ENCODE data around the gene ALK.
A peak's percentile ranks its signal among the peaks of the same experiment; 100 is the strongest.

ALK gene

DNA sequence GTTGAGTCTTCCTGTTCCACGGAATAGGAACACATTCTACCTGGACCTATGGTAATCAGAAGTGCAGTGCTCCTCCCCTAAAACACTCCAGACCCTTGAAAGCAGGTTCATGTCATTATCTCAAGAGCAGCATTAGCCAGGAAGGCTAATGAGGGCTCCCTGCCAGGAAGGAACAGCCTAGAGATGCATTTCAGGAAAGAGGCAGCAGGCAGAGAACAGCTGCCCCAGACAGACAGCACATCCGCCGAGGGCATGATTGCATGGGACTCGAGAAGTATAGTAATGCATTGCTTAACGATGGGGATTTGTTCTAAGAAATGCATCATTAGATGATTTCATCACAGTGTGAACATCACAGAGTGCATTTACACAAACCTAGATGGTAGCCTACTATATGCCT is 171.5 kb downstream of the ALK start:
- peak; percentile 37 to 83 for DNase-seq

DNA sequence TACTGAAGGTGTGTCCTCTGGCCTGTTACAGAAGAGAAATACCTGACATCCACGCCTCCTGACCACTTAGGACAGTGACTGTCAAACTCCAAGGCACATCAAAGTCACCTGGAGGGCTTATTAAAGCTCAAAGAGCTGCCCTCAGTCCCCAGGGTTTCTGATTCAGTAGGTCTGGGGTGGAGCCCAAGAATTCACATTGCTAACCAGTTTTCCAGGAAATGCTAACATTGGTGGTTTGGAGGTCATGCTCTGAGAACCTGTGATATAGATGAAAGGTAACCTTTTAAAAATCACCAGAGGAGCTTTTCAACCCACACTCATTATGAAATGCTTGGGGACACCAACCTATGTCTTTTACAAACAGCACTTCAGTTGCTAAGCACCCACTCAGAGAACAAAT is 172.3 kb downstream of the ALK start:
- DNase-seq: no peak

DNA sequence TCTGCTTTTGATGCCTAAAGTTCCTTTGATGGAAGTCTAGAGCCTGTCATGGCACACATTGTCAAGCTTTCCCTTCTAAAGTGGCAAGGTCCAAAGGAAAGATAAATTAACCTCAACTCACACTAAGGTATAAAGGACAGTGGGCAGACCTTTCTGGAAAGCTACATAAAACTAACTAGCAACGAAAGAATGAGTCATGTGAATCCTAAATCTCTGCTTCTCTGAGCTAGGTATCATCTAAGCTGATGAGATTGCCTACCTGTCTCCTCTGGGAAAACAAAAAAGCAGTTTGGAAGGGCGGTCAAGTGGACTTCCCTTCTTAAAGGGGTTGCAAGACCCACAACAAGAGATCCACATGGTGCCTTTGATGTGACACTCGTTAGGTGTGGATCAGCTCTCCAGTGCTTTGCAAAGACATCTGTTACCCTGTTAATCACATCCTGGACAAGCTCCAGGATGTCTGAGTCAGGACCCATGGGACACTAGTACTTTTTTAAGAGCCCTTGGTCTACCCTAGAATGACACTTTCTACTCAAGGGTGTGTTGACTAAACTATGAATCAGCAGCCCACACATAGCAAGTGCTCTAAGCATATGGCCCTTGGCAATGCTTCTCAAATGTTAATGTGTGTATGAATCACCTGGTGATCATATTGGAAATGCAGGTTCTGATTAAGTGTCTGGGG is 173.5 kb downstream of the ALK start:
- peak; percentile 90 to 92 for DNase-seq

- no peak for DNase-seq
Observed at GRCh38 chr2:29744976-29745375, 176.4 kb downstream of the ALK start.

GRCh38 chr2:29743516-29743915 is 177.9 kb downstream of the ALK start:
- DNase-seq: no peak

GRCh38 chr2:29742656-29743055 is 178.7 kb downstream of the ALK start:
- DNase-seq: no peak

- DNase-seq: no peak
Observed at GRCh38 chr2:29741132-29741531, 180.3 kb downstream of the ALK start.

DNA sequence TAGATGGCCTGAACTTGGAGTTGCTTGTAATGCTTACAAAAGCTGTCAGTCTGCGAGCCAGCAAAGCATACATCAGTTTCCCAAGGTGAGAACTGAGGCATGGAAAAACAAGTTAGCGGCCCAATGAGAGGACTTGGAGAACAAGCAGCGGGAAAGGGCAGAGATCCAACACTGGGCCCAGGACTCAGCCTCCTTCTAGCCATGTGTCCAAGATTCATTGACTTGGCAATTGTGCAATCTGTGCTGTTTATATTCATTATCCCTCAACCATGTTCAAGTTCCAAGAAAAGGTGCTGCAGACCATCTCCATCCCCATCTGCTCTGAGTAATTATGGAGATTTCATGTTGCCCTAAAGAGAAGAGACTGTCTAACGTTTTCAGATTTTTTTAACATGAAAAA is 187.4 kb downstream of the ALK start:
- DNase-seq: no peak

GRCh38 chr2:29733213-29733612 is 188.2 kb downstream of the ALK start:
- no peak for DNase-seq

GRCh38 chr2:29731948-29732347 is 189.4 kb downstream of the ALK start:
- DNase-seq: no peak

DNA sequence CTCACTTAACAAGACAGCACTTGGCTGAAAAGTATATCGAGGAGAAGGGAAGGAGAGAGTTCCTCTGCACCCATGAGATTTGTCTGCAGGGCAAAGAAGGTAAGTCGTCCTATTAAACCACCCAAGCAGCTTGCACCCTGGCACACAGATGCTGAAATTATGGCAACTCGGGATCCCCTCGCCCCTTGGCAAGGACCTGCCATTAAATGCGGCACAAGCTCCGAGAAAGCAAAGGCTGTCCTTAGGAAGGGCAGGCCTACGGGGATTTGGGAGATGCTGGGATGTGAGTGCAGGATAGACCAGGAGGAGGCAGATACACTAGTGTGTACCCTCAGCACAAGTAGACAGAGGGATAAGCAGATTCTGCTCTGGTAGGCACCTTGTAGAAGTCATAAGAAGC is 191.5 kb downstream of the ALK start:
- DNase-seq: no peak

- no peak for DNase-seq
Observed at GRCh38 chr2:29729401-29729800, 192.0 kb downstream of the ALK start.

DNA sequence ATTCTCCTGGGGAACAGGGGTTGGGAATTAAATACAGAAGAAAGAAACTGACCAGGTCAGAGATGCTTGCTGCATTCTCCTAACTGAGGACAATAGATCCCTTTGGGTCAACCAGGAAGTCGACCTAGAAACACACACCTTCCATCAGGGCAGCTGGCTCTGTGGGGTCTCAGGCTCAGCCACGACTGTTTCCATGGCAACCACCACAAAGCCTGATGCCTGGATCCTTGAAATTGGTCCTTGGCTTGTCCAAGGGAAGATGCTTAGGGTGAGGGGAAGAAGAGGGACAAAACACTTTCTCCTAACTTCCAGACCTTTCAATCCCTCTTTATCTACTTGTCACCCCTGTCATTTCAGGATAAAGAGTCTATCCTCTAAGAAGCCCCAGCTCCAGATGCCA is 194.4 kb downstream of the ALK start:
- no peak for DNase-seq

DNA sequence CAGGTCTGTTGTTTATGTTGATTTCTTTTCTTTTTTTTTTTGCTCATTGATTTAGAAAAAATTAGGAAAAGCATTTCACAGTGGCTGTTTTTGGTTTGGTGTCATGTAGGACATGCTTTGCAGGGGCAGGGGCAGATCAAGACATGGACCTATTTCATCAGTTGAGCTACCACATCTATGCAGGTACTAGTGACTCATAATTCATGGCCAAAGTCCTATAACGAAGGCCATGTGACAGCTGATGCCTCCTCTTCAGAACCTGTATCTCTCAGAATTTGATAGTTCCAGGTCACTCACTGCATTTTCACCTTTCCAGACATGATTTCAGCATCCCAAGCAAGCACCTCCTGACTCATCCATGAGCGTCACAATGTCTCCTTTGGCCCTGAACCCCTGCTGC is 195.8 kb downstream of the ALK start:
- DNase-seq: no peak

- no peak for DNase-seq
Observed at GRCh38 chr2:29724282-29724681, 197.1 kb downstream of the ALK start.

DNA sequence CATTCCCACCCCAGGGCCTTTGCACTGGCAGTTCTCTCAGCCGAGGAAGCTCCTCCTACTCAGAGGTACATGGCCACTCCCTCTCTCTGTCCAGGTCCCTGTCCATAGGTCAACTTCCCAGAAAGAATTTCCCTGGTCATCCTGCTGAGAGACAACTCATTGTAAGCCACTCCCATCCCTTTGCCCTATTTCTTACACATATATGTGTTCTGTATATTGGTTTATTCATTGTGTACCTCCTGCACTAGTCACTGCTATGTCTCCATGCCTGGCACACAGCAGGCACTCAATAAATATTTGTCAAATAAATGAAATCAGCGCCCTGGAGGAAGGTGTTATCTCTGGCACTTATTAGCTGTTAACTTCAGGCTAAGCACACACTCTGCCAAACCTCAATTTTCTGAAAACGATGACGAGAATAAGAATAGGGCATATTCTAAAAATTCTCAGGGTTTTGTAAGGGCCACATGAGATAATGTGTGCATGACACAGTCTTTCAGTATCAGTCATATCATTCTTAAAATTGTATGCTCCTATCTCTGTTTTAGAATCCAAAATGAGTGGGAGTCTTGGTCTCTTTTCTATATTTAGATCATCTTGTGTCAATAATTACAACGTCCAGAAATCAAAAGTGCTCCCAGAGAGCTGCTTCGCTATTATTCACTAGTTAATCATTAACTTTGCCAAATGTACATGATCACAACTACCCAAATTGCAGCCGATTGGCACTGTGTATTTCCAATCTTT is 198.0 kb downstream of the ALK start:
- no peak for DNase-seq

- DNase-seq: no peak
Observed at GRCh38 chr2:29719639-29720038, 201.7 kb downstream of the ALK start.

DNA sequence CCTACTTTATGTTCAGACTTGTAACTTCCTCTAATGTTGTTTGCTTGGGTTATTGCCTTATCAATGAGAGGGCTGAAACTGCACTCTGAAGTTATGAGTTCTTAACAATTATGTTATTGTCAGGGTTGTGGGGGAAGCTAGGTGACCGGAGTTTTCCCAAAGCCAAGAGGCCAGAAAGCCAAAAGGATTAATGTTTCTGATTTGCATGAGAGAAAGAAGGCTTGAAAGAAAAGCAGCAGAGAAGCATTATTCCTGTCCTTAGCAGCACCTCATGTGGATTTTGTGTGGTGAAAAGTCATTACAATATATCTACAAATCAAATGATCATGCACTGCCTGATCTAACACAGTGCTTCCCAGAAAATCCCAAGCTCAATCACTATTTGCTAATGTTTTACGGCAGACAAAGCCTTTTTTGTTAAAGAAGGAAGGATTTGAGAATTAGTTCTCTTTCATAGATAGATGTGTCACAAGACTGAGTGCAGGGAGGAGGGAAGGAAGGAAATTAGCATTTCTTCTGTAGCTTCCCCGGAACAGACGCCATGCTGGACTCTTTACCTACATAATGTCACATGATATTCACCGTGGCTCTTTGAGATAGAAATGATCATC is 203.2 kb downstream of the ALK start:
- DNase-seq: no peak

DNA sequence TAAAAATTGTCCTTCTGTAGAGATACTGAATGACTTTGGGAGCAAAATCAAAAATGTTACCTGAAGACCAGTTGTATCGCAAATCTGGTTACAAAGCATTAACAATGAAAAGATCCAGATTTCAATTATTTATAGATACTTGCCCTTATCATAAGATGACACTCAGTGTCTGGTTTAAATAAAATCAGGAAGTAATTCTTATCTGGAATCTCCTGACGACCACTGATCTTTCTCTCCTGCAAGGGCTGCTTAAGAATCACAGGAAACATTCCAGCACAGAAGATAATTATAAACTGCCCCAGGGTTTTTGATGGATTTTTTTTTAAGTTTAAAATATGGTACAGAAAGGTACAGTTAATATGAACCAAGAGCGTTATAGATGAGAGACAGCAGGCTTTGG is 205.7 kb downstream of the ALK start:
- no peak for DNase-seq

- DNase-seq: no peak
Observed at GRCh38 chr2:29714333-29714732, 207.1 kb downstream of the ALK start.

- no peak for DNase-seq
Observed at GRCh38 chr2:29706171-29706720, 215.1 kb downstream of the ALK start.

DNA sequence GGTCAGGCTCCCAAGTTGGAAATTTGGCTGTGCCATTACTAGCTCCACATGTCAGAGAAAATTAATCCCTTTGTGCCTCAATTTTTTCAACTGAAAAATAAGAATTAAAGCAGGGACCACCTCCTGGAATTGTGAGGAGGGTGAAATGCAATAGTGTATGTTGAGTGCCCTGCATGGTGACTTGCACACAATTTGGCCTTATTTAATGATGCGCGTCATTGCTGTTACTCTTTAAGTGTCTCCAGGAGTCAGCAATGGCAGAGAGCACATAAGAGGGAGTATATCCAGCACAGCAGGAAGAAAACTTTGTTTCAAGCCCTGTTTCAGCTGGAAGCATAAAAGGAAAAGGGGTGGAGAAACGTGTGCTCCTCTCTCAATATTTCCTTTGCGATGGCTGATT is 215.8 kb downstream of the ALK start:
- peak in 1 of 2 experiments; percentile 7 for DNase-seq

- no peak for DNase-seq
Observed at GRCh38 chr2:29703336-29703735, 218.1 kb downstream of the ALK start.

- no peak for DNase-seq
Observed at GRCh38 chr2:29702276-29702675, 219.1 kb downstream of the ALK start.
